ENCODE results near the gene ADK.

DNA sequence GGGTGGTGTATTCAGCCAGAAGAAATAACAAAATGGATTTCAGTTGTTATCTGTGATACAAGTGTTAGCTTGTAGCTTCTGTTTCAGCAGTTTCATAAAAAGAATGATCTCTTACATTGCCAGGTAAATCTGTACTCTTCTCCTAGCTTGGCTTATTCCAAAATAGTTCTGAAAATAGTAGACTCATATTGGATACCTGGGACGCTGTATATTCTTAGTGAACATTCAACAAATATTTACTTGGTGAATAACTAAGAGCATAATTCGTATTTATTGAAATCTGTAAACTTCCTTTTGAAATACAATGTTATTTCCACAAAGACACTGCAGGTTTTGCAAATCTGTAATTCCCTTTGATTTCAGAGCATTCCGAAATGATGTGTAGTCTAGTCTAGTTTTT lies 249.2 kb downstream of the ADK start:
- TF ChIP-seq CTCF (IDR thresholded peaks at IDR 0.05) (no peak), EP300 (IDR thresholded peaks at IDR 0.05) (no peak), POLR2AphosphoS5 (IDR thresholded peaks at IDR 0.05) (no peak), POLR2A (IDR thresholded peaks at IDR 0.05) (no peak)

Measured in gastroesophageal sphincter (tissue), 3 donors.